GM18867 (cell line): ENCODE data around the gene ACBD3.
"Not testable (repeated sequence)": the region's sequence is repeated elsewhere in the genome, so short reads cannot be mapped to it uniquely, and the experiment has no call there.

ENCODE experiments used
- ATAC-seq: cut with Tn5 transposase; IDR thresholded peaks from one replicate; pipeline ENCODE4 v1.9.1; 2021; ENCODE audit warnings: mild to moderate bottlenecking, moderate library complexity; ENCODE audit not compliant: unreplicated experiment

The ACBD3 gene

GRCh38 chr1:226186124-226187018 lies at the start of gene ACBD3:
ACBD3 (minus strand) TSS chr1:226186741; CDS start chr1:226186675, 66 bp downstream.
- peak; percentile 94 for ATAC-seq

- no peak for ATAC-seq
Measured at GRCh38 chr1:226233806-226234205, 47.3 kb upstream of the ACBD3 start.

GRCh38 chr1:226233293-226233692 lies 46.8 kb upstream of the ACBD3 start:
- no peak for ATAC-seq

- ATAC-seq: peak; percentile 63
Measured at GRCh38 chr1:226226601-226227000, 40.1 kb upstream of the ACBD3 start.

GRCh38 chr1:226223786-226224244 lies 37.3 kb upstream of the ACBD3 start:
- peak; percentile 59 for ATAC-seq

- peak; percentile 38 for ATAC-seq
Measured at GRCh38 chr1:226223157-226223785, 36.7 kb upstream of the ACBD3 start, which contains the start of gene MIXL1. MIXL1 (plus strand) TSS chr1:226223664; CDS start chr1:226223682, 18 bp downstream.

- no peak for ATAC-seq
Measured at GRCh38 chr1:226222686-226223085, 36.1 kb upstream of the ACBD3 start.

GRCh38 chr1:226220473-226221189 lies 34.1 kb upstream of the ACBD3 start:
- no peak for ATAC-seq

- no peak for ATAC-seq
Measured at GRCh38 chr1:226217273-226217672, 30.7 kb upstream of the ACBD3 start.

GRCh38 chr1:226216056-226216455 lies 29.5 kb upstream of the ACBD3 start:
- ATAC-seq: no peak

GRCh38 chr1:226215239-226215638 lies 28.7 kb upstream of the ACBD3 start:
- ATAC-seq: no peak

- ATAC-seq: no peak
Measured at GRCh38 chr1:226212545-226212944, 26.0 kb upstream of the ACBD3 start.

GRCh38 chr1:226211181-226211821 lies 24.8 kb upstream of the ACBD3 start:
- ATAC-seq: no peak

- no peak for ATAC-seq
Measured at GRCh38 chr1:226210571-226211176, 24.1 kb upstream of the ACBD3 start.

- no peak for ATAC-seq
Measured at GRCh38 chr1:226209307-226210059, 22.9 kb upstream of the ACBD3 start.

GRCh38 chr1:226207048-226207447 lies 20.5 kb upstream of the ACBD3 start:
- ATAC-seq: no peak

GRCh38 chr1:226204198-226204597 lies 17.7 kb upstream of the ACBD3 start:
- no peak for ATAC-seq

- ATAC-seq: no peak
Measured at GRCh38 chr1:226203655-226204054, 17.1 kb upstream of the ACBD3 start.

GRCh38 chr1:226203240-226203639 lies 16.7 kb upstream of the ACBD3 start:
- ATAC-seq: no peak

GRCh38 chr1:226202666-226203065 lies 16.1 kb upstream of the ACBD3 start:
- not testable (repeated sequence) for ATAC-seq
